Islet of Langerhans (tissue), 1 donor: Measurements from ENCODE around the gene HIVEP3.

Experiments used
- FAIRE-seq: peaks from one replicate; lab custom pipeline; 2011; peaks lifted over from hg19 to GRCh38; lab: Jason Lieb, UNC

The HIVEP3 gene

DNA sequence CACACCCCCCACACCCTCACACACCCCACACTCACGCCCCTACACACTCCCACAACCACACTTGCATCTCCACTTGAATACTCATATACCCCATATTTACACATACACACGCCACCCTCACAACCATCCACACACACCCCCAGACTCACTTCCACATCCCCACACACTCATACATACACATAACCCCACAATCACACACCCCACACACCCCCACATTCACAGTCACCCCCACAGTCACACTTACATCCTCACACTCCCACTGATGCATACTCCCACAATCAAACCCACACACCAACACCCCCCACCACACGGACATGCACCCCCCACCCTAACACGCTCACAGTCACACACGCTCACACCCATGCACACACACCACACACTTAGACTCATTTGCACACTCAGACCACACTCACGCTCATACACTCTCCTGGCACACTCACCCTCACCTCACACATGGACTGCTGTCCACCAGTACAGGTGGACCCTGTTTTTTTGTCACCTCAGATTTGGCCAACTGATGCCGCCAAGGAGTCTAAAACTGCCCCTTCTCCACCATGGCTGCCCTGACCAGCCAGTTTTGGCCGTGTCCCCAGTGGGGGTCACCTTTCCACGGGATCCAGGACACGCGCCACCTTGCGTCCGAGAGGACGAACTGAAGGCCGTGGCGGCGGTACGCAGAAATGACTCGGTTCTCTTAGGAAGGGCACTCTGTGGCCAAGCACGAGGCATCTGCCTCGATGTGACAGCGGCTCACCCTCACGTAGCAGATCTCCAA lies 388.9 kb downstream of the HIVEP3 start:
- FAIRE-seq, result no peak

DNA sequence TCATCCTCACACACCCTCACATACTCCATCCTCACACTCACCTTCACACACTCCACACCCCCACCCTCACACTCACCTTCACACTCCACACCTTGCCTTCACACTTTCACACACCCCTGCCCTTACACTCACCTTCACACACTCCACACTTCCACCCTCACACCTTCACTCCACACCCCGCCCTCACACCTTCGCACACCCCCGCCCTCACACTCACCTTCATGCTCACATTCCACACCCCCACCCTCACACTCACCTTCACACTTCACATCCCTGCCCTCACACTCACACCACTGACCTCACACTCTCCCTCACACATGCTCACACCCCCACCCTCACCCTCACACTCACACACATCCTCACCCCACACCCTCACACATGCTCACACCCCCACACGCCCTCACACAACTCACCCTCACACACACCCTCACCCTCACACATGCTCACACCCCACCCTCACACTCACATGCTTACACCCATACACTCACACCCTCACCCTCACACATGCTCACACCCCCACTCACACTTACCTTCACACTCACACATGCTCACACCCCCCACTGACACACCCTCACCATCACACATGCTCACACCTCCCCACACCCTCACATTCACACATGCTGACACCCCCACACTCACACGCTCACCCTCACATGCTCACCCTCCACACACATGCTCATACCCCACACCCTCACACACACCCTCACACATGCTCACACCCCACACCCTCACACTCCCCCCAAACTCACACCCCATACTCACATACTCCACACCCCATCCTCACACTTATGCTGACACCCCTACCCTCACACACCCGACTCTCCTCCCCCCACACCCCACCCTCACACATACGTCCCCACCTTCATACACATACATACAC lies 389.8 kb downstream of the HIVEP3 start:
- FAIRE-seq, result no peak

DNA sequence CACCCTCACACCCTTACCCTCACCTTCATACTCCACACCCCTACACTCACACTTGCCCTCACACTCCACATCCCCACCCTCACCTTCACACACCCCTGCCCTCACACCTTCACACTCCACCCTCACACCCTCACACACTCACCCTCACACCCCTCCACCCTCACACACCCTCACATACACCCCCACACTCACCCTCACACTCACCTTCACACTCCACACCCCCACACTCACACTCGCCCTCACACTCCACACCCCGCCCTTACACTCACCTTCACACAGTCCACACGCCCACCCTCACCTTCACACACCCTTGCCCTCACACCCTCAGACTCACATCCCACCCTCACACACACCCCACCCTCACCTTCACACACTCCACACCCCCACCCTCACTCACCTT lies 390.6 kb downstream of the HIVEP3 start:
- FAIRE-seq, result no peak

DNA sequence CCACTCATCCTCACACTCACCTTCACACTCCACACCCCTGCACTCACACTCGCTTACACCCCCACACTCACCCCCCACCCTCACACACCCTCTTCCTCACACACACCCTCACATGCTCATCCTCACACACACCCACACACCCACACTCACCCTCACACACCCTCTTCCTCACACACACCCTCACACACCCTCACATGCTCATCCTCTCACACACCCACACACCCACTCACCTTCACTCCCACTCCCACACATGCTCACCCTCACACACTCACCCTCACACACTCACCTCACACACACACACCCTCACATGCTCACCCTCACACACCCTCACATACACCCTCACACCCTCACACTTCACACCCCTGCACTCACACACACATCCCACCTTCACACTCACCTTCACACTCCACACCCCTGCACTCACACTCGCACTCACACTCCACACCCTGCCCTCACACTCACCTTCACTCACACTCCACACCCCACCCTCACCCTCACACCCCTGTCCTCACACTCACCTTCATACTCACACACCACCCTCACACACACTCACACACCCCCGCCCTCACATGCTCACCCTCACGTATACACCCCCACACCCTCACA lies 391.7 kb downstream of the HIVEP3 start:
- FAIRE-seq, result no peak

DNA sequence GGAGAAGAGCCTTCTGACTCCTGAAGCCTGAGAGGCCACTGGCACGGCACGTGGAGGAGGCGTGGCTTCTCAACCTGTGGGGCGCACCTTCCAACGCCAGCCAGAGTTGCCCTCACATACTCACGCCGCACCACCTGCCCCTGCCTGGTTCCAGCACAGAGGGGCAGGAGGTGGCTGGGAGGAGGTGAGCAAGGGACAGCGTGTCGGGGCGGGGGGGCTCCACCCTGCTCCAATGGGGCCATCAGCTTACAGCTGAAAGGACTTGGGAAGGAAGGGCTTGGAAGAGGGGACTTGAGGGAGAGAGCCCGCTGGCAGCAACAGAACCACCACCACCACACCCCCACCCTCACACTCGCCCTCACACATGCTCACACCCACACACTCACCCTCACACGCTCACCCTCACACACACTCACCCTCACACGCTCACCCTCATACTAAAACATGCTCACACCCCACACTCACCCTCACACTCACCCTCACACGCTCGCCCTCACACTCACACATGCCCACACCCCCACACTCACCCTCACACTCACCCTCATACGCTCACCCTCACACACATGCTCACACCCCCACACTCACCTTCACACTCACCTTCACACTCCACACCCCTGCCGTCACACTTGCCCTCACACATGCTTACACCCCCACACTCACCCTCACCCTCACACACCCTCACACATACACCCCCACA lies 392.7 kb downstream of the HIVEP3 start:
- FAIRE-seq, result no peak

DNA sequence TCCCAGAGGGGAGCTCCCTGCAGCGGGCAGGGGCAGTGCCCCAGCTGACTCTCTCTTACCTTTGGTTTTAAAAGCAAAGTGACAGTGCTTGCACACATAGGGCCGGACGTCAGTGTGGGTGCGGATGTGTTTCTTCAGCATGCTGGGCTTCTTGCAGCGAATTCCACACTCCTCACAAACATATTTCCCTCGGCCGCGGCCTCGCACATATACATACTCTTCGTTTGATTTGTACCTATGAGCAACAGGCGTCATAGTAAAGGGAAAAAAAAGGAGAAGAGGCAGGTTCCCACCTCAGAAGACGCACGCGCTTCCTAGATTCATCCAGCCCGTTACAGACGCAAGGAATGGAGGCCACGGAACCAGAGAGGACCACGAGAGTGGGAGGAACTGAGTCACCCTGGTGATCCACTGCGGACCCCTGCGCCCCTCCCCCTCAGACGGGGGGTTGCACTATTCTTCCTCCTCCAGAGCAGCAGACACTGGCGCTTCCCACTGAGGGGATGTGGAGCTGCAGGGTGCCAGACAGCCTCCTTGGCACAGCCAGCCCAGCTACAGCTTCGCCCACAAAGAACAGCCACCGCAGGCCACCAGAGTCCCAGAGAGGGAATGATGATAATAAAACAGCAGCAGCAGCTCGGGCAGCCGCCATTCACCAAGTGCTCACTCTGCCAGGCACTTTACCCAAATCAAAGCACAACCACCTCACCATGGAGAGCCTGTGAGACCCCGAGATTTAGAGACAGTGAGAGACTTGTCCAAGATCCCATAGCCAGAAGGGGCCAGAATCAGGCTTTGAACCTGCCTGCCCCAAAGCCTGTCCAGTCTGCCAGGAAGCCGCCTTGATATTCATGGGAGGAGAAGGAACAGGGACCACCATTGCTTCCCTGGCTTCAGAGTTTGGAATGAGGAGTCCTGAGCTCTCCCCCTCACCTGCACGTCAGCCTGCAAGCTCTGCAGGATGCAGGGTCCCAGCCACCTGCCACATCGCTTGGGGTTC lies 393.7 kb downstream of the HIVEP3 start:
- no peak for FAIRE-seq

DNA sequence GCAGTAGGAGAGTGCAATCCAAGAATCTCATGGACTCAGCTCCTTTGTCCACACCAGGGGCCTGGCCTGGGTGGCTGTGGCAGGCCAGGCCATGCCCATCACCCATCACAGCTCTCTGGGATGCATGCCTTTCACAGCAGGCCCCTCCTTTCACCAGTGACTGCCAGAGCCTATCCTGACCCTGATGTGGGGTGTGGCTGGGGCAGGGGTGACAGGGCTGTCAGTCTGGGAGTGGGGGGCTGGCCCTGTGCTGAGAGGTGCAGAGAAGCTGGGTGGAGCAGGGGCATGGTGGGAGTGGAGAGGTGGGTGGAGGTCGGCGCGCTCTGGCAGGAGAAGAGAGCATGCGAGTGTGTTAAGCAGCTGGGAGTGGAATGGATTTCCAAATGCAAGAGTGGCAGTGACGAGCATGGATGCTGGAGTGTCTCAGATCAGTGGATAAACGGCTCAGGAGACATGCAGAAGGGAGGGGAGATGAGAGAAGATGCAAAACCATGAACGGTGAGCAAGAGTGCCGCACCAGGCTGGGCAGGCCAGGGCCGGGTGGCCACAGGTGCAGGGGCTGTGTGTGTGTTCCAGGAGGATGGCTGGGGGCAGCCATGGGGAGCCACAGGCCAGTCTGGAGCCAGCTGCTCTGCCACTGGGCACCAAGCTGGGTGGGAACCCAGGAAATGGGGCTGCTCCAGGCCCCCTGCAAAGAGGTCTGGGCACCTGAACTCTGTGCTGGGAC lies 394.6 kb downstream of the HIVEP3 start:
- FAIRE-seq, result no peak

DNA sequence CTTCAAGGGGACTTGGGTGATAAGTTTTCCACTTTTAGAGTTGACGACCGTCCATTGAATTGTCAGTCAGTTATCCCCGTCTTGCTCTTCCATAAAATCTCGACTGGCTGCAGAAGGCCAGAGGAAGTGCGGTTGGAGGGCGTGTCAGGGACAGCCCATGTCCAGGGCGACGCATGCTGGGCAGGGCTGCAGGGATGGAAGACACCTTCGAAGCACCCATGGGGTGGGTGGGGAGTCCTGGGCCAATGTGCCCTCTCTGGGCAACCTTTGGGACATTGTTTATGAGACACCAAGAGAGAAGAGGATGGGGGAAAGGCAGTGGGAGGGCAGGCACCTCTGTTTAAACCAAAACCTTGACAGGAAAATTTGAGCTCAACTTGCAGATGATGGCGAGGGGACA lies 395.7 kb downstream of the HIVEP3 start:
- no peak for FAIRE-seq

DNA sequence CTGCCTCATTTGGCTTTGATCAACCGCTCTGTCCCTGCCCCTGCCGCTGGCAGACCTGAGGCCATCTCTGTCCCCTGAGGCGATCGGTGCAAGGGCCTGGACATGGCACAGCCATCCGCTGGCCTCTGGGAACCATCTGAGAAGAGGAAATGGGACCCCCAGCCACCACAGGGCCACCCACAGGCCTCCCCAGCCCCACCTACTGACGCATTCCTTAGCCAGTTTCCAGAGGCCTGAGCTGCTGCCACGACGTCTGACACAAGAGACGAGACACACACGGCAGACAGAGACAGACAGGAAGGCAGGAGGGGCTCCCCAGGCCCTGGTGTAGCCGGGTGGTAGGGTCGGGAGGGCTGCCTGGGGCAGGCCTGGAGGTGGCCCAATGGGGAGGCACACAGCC lies 397.0 kb downstream of the HIVEP3 start:
- no peak for FAIRE-seq

DNA sequence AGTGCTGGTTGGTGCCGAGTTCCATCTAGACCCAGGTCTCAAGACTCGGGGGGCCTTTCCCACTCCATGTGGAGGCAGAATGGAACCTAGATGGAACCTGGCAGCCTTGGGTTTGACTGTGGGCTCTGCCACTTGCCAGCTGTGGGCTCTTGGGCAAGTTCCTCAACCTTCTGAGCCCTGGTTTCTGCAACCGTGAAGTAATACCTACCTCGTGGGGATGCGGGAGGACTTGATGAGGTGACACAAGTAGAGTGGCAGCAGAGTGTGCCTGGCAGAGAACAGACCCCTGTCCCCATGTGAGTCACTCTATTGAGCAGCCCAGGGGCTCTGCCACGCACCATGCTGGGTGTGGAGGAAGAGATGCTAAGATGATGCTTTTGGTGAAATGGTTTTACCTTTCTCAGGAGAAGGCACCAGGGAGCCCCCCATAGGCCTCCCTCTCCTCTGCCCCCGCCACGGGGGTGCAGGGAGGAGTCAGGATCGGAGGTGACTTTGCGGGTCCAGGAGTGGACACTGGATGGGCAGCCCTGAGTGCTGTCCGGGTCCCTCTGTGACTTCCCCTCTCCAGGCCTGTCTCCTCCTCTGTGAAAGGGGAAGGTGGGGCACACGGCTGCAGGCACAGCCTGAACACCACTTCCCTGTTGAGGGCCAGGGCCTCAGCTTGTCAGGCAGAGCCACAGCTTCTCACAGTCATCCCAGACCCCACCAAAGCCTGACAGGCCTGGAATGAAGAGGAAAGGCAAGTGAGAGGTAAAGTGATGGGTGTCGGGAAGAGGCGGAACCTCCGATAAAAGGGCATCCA lies 397.6 kb downstream of the HIVEP3 start:
- FAIRE-seq, result no peak

DNA sequence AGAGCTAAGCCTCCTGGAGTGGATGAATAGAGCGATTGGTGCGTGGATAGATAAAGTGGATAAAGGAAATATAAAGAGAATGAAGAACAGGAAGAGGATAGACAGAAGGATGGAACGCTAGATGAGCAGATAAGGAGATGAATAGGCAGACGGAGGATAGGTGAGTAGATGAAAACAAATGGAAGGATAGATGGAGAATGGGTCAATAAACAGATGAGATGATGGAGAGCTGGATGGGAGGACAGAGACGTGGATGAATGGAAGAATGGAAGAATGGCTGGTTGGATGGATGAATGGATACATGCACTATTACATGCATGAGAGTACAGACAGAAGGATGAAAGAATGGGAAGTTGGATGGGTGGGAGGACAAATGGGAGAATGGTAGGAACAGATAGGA lies 399.1 kb downstream of the HIVEP3 start:
- FAIRE-seq, result no peak

DNA sequence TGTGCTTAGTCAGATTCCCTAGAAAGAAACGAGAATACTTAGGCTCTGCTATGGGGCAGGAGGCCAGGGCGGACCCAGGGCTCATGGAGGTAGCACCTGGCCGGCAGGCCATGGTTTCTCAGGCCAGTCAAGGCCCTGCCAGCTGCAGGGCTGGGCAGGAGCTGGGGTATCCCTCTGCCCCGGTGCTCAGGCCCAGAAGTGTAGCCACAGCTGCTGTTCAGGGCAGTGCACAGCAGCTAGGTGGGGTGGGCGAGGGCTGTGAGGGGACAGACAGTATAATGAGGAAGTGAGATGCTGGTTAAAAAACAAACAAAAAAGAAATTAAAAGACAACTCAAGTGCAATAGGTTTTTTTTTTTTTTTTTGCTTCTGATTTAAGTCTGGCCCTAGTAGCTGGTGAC lies 400.3 kb downstream of the HIVEP3 start:
- FAIRE-seq, result no peak

DNA sequence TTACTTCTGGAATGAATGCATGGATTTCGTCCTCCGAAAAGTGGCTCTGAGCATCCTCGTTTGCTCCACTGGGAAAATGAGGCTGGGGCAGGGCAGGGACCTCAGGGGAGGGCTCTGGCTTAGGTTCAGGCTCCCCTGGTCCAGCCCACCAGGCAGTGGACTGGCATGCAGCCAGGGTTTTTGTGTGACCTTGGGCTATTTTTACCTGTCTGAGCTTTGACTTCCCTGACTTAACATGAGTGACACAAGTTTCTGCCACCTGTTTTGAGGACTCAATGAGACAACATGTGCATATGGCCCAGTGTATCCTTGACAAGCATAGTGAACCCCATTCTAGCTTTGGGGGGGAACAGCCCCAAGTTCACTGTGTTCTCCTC lies 401.7 kb downstream of the HIVEP3 start:
- no peak for FAIRE-seq

DNA sequence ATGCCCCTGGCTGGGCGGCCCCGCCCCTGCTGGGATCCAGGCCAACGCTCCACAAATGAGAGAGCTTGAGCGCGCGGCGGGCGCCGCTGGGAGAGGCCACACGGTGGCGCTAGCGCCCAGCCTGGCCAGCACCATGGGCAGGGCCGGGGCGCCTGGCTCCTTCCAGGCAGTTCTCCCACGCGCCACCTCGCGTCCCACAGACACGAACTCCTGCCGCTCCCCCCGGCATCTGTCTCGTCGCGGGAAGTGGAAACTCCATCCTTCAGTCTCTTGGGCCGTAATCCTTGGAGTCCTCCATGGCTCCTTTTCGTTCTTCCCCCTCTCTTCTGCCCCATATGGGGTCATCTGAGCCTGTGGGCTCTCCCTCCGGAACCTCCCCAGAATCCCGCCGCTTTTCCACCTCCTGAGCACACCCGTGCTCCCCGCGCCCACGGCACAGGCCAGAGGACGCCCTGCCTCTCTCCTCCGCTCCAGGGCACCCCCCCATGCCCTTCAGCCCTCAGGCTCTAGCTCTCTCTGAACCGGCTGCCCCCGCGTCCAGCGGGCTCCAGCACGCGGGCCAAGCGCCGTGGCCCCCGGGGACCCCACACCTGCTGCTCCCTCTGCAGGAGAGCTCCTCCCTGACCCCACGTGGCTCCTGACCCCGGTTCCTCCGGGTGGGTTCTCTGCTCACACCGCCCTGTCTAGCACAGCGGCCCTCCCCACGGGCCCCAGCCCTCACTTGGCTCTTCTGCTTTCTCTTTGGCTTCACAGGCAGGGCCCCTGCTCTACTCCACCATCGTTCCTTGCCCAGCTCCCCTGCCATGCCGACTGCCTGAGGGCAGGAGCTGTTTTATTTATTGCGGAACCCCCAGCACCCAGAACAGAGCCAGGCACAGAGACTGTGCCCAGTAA lies 402.3 kb downstream of the HIVEP3 start:
- FAIRE-seq, result no peak

DNA sequence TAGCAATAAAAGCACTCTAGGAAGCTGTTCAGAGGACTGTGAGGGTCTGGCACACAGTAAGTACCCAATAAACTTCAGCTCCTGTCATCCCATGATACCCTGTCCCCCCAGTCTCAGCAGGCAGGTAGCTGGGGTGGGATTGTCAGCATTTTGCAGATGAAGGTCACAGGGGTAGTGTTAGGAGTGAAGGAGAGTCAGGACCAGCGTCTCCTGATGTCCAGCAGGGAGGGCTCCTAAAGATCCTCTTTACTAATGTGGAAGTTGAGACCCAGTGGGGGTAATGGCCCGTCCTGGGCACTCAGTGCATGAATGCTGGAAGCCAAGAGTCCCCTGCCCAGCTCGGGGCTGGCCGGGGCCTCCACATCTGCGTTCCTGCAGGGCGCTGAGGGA lies 402.9 kb downstream of the HIVEP3 start:
- no peak for FAIRE-seq

DNA sequence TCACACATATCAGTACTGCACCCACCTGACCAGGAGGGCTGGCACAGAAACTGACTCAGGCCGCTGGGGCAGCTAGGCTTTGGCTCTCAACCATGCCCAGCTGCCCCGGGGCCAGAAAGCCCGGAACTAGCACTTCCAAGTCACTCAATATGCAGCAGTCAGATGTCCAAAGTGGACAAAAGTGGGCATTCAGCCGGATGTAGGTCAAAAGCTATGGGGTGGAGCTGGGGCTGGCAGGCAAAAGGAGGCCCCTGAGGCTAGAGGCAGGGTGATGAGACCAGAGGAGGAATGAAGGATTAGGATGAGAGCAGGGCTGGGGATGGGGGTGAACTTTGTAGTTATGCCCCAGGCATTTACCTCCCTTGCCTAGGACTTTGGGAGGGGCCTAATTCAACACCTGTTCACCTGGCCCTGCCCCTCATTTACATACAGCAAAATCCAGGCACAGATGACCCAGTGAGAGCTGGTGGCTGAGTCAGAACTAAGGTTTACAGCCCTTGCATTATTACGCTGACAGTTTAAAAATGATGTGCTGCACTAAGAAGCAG lies 403.5 kb downstream of the HIVEP3 start:
- FAIRE-seq, result no peak

DNA sequence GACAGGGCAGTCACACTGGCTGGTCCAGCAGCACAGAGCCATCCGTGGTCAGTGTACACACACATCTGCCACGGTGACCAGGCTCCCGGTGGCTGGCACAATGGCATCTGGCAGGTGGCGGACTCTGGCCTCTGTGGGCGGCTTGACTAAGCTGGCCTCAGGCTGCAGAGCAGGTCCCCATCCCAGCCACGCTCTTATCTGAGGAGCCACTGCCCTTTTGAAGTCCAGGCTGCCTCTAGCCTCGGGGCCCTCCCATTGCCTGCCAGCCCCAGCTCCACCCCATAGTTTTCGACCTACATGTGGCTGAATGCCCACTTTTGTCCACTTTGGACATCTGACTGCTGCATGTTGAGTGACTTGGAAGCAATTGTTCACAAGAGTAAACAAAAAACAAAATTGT lies 404.3 kb downstream of the HIVEP3 start:
- no peak for FAIRE-seq

DNA sequence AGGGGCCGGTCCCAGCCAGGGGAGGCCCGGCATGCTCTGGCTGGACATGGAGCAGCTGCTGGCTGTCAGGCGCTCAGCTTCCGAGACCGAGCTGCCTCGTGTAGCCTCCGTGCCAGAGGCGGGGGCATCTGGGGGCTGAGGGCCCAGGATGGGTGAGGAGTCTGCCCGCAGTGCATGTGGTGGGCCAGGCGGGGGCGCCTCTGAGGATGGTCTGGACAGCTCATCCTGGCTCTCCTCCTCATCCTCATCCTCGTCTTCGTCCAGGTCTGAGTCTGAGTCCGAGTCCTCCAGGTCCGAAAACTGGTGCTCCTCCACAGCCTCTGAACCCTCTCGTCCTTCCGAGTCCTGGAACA lies 405.4 kb downstream of the HIVEP3 start:
- no peak for FAIRE-seq
